T-helper 1 cell (primary cell): Measurements from ENCODE around the gene IGFL1.
"Not testable (repeated sequence)": the region's sequence is repeated elsewhere in the genome, so short reads cannot be mapped to it uniquely, and the experiment has no call there.

Source experiments
- DNase-seq, 5 donors: peaks; one replicate each; pipeline ENCODE4 v3.0.0-alpha.2; 2012 to 2020
- total RNA-seq, 4 donors: gene quantifications; one replicate each; lab custom pipeline; 2026; lab: John Stamatoyannopoulos, UW

Gene IGFL1
- 0 reads per million in 4 donors for total RNA-seq

DNA sequence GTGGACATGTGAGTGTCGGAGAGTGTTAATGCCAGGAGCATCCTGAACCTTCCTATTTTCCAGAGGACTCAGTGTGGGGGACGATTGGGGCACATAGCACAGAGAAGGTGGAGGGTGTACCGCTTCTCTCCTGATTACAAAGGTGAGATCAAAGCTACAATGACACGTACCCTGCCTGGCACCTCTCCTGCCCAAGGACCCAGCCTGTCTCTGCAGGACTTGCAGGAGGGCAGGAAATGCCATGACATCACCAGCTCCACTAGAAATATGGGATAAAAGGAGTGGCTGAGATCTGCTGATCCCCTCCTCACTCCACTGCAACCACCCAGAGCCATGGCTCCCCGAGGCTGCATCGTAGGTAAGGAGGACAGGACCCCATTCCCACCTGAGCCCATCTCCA is at the start of gene IGFL1:
Gene IGFL1 (plus strand): TSS at position 301 of the 400 bp plus-strand sequence. CDS start 33 bp downstream, at position 334.
- DNase-seq: no peak

DNA sequence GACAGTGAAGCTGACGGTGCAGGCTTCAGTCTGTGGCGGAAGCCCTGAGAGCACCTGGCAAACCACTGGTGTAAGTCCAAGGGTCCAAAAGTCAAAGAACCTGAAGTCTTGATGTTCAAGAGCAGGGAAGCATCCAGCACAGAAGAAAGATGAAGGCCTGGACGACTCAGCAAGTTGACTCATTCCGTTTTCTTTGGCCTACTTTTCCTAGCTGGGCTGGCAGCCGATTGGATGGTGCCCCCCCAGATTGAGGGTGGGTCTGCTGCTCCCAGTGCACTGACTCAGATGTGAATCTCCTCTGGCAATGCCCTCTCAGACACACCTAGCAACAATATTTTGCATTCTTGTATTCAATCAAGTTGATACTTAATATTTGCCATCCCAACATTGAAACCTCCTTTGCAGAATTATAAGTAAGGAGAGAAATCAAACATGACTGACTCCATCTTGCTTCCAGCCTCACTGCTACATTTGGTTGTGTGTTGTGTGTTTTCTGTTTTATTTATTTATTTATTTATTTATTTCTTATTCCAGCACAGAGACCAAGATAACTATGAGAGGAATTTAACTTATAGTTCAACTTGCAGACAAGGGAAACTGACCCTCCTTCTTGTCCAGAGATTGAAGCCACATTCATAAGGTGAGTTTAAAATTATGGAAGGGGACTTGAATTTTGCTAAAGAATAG is 48.7 kb upstream of the IGFL1 start:
- DNase-seq: no peak

DNA sequence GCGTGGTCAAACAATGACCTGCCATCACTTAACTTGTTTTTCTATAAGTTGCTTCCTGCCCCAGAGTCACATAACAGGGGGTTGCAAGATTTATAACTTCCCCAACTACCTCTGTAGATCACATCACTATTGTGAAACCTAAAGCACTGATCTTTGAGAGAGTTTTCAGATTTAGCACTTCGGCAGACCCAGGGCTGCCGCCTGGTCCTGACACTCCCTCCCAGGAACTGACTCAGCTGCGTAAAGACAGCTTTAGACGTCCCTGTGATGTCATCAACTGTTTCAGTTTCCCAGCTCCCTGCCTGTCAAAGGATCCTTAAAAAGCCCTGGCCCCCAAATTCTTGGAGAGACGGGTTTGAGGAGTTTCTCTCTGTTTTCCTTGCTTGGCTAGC is 48.2 kb upstream of the IGFL1 start:
- DNase-seq: peak in 1 of 5 donors; percentile 11

DNA sequence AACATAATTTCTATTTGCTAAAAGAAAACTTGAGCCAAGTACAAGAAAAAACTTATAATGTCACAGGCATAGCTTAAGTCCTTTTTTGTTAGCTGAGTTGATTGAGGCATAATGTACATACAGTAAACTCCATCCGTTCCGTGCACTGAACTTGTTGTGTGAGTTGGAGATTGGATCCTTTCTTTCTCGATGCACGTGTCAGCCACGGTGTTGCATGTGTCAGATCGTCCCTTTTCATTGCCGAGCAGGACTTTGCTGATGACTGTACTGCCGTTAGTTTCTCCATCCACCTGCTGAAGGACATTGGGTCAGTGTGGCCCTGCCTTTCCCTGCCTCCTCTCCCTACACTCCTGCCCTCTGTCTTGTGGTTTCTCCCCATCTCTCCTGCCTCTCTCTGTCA is 47.1 kb upstream of the IGFL1 start:
- no peak for DNase-seq

DNA sequence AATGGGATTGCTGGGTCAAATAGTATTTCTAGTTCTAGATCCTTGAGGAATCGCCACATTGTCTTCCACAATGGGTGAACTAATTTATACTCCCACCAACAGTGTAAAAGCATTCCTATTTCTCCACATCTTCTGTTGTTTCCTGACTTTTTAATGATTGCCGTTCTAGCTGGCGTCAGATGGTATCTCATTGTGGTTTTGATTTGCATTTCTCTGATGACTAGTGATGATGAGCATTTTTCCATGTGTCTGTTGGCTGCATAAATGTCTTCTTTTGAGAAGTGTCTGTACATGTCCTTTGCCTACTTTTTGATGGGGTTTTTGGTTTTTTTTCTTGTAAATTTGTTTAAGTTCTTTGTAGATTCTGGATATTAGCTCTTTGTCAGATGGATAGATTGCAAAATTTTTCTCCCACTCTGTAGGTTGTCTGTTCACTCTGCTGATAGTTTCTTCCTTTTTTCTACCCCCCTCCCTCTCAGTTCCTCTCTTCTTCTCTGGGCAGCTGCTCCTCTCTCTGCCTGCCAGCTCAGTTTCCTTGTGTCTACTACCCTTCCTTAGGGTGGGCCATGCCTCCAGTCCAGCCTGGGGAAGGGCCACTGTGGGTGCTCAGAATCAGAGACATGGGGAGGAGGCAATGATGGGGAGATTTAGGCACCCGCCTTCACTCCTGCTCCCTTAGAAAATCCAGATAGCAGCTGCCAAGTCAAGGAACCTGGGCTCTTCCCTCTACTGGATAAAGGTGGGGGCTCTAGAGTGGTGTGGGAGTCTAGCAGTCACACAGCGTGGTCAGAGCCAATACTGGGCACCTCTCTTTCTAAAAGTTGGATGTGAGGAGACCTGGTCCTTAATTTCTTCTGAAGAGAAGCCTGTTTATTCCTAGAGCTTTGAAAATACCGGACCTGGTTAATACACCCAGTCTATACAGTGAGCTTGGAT is 44.5 kb upstream of the IGFL1 start:
- not testable (repeated sequence) for DNase-seq

DNA sequence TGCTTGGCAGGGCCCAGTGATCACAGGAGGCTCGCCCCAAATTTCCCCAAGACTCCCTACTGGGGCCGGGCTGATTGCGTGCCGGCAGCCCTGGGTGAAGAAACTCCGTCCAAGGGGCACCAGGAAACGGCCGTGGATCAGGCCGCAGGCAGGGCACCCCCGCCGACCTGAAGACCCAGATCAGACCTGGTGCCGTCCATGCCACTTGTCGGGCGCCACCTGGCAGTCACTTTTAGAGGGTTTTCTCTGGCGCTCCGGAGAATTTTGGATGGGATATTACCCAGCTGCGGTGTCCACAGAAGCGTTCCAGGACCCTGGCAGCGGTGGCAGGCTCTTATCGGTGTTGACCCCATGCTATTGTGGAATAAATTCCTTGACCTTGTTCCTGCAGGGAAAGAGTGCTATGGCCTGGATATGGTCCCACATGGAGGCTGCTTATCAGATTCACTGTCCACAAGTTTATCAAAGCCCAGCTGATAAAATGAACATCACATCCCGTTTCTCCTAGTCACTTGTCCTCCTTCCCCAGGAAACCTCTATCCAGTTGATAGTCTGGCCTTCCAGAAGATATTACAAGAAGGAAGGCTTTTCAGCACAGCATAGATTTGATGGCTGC is 43.3 kb upstream of the IGFL1 start:
- DNase-seq: no peak

DNA sequence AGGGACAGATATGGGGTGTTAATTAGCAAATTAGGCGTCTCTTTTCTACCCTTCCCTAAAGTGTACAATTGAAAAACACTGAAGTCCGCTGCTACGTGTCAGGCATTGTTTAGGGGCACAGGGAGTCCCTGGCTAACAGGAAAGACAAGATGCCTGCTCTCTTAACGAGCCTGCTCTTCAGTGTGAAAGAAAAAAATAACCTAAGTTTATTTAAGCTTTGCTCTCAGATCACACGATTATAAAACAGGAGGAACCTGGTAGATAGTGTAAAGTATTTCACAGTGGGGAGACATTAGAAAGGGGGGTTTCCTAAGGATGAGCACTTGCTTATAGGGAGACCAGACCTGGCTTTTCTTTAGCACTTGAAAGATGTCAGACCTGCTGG is 42.8 kb upstream of the IGFL1 start:
- DNase-seq: no peak

DNA sequence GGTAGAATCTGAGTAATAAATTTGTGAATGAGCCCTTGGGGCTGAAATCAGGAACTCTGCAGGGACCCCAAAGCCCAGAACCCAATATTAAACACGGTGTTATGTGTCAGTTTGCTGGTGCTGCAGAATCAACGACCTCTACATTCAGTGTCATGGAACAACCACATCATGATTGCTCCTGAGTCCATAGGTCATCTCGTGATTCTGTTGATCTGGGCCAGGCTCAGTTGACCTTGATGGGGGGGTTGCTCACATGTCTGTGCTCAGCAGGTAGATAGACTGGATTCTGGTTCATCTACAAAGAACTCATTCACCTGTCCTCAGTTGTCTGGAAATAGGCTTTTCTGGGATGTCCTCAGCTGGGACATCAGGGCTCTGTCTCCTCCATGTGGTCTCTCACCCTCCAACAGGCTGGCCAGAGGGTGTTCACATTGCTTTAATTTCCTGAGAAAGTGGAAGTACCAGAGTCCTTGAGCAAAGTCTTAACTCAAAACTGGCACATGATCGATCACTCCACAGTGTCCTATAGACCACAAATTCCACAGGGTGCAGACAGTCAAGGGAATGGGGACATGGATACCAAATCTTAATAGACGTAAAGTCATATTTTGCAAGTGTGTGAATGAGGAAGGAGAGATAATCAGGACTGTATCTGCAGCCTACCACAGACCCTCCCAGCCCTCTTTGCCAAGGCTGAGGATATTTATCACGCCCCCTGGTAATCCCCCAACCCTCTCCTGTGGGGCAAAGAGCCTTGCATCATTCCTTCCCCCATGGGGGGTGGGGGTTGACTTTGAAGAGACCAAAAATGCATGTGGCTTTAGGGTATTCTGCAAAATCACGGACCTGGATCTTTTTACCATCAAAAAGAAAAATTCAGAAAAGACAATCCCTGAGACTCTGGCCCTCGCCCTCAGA is 39.3 kb upstream of the IGFL1 start:
- DNase-seq: no peak

DNA sequence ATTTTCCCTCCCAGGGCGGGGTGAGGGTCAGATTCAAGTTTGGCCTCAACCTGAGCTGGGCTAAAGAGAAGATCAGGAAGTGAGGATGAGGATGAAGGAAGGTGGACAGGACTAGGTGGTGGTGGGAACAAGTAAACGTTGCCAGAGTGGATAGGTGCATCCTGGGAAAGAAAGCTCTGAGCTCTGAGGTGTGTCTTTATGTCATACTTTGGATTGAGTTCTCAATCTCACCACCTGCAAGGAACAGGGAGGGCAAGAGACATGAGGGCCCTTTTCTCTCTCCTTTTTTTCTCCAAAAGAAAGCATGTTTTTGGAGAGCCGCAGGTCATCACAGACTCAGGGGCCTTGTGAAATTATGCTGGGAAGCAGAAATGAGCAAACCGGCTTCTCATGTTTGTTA is 38.2 kb upstream of the IGFL1 start:
- DNase-seq: no peak

DNA sequence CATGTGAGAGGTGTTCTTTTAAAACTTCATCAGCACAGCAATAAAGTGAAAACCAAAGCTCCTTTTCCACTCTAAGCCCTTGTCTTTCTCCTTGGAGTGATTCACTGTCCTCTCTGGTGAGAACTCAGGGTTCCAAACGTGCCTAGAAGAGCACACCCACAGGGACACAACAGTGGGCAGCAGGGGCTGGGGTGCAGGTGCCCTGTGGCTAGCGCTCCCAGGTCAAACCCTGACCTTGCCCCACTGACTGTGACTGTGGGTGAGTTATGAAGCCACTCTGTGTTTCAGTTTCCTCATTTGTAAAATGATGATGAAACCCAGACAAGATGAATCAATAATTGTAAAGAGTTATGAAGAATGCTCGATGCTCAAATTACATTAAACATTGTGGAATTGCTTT is 37.6 kb upstream of the IGFL1 start:
- DNase-seq: no peak

DNA sequence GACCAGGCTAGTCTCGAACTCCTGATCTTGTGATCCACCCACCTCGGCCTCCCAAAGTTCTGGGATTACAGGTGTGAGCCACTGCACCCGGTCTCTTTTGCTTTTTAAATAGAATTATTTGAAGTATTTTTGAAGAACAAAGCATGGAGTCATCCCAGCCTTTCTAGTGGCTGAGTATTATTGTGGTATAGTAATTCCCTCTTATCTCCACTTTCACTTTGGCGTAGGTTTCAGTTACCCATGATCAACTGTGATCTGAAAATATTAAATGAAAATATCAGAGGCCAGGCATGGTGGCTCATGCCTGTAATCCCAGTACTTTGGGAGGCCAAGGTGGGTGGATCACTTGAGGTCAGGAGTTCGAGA is 36.9 kb upstream of the IGFL1 start:
- not testable (repeated sequence) for DNase-seq

DNA sequence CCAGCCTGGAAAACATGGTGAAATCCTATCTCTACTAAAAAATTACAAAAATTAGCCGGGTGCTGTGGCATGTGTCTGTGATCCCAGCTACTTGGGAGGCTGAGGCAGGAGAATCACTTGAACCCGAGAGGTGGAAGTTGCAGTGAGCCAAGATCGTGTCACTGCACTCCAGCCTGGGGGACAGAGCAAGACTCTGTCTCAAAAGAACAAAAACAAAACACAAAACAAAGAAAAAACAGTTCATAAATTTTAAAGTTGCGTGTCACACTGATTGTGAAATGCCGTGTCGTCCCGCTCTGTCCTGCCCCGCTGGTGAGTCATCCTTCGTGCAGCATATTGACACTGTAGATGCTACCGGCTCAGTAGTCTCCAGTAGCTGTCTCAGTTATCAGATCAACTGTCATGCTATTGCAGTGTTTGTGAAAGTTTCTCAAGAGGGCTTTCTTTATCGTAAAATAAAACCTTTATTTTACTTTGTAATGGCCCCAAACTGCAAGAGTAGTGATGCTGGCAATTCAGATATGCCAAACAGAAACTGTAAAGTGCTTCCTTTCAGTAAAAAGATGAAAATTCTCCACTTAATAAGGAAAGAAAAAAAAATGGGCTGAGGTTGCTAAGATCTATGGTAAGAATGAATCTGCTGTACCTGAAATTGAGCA is 36.4 kb upstream of the IGFL1 start:
- peak in 1 of 5 donors; percentile 29 for DNase-seq

DNA sequence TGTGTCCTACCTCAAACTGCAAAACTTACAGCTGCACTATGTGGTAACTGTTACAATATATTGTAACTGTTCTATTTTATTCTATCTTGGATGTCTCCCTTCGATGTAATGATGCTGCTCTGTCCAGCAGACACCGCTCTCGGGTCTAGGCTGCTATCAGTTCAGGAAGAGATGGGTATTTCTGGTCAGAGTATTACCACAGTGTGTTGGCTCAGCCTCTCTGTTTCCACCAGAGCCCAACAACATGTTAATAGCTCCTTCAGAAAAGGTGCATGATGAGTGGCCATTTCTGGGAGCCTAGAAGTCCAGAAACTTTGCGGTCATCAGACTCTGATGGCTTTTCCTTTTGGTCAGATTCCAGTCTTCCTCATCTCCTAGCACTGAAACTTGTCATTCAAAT is 35.9 kb upstream of the IGFL1 start:
- DNase-seq: no peak

DNA sequence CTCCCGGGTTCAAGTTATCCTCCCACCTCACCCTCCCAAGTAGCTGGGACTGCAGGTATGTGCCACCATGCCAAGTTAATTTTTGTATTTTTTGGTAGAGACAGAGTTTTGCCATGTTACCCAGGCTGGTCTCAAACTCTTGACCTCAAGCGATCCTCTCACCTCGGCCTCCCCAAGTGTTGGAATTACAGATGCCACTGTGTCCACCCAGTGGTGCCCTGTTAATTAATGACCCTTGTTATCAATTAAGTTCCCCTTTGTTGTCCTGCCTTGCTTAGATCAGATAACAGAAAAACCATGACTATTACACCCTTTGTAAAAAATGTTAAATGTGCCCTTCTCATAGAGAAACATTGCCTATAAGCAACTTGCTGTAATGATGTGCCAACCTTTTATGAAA is 34.4 kb upstream of the IGFL1 start:
- DNase-seq: no peak

DNA sequence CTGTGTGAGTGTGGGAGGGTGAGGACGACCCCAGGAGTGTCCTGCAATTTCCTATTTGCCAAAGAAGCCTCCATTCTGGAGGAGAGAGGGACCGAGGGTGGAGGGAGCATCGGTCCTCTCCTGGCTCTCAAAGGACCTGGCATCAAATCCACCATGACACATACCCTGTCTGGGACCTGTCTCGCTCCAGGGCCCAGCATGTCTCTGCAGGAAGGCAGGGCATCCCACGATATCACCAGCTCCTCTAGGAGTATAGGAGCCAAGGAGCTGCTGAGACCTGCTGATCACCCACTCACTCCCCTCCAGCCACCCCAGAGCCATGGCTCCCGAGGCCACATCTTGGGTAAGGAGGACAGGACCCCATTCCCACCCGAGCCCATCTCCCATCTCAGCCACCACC is 33.6 kb upstream of the IGFL1 start:
- not testable (repeated sequence) for DNase-seq

DNA sequence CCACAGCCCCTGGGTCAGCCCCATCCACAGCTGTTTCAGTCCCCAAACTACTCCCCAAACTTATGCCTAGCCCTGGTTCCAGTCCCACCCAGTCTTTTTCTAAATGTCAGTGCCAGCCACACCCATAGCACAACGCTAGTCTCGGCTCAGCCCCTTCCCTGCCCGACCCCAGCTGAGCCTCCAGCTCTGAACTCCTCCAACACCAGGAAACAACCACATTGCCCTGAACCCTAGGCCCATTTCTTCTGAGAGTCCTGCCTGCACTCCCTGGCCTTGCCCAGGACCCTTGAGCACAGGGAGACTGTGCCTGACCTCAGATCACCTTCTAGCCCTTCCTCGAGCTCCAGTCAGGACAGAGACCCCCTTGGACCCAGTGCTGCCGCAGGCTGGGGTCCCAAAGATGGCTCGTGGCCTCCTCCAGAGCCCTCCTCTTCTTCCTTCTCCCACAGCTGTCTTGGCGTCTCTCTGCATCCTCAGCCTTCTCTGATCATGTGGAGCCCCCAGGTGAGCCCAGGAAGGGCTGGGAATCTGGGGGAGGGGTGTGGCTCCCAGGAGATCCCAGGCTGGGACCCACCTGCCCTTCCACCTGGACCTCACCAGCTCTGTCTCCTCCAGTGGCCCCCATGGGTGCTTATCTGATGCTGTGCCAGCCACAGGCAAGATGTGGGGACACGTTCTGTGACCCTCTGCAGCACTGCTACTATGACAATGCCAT is 33.0 kb upstream of the IGFL1 start:
- no peak for DNase-seq

DNA sequence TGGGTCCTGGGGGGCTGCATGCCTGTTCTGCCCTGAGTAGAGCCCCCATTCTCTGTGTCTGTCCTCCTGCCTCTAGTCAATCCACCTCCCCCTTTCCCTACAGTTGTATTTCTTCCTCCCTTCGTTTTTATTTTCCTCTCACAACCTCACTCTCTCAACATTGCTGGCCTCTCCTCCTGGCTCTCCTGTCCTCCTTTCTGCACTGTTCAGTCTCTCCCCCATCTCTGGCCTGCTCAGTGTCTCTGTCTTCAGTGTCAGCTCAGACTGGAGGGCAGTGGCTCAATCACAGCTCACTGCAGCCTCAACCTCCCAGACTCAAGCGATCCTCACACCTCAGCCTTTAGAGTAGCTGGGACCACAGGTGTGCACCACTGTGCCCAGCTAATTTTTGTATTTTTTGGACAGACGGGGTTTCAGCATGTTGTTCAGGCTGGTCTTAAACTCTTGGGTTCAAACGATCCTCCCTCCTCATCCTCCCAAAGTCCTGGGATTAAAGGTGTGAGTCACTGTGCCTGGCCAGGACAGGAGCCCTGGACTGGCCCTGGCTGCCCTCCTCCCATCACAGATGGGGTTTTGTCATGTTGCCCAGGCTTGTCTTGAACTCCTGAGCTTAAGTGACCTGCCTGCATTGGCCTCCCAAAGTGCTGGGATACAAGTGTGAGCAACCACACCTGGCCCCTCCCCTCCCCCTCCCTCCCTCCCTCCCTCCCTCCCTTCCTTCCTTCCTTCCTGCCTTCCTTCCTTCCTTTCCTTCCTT is 32.0 kb upstream of the IGFL1 start:
- no peak for DNase-seq

DNA sequence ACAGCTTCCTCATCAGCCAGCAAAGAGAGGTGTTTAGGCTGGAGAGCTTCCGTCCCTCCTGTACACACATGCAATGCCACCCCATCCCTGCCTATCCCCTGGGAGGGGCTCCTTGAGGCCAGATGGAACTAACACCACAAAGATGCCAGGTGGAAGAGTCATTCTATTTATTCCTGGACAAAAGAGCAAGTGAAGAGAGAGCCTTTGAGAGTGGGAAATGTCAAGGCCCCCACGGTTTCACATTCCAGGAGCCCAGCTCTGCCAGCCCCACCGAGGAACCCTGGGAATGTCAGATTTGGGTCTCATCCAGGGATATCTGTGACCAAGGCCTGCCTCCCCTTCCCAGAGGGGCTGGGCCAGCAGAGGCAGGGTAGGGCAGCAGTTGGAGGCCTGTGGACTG is 30.8 kb upstream of the IGFL1 start:
- DNase-seq: no peak

DNA sequence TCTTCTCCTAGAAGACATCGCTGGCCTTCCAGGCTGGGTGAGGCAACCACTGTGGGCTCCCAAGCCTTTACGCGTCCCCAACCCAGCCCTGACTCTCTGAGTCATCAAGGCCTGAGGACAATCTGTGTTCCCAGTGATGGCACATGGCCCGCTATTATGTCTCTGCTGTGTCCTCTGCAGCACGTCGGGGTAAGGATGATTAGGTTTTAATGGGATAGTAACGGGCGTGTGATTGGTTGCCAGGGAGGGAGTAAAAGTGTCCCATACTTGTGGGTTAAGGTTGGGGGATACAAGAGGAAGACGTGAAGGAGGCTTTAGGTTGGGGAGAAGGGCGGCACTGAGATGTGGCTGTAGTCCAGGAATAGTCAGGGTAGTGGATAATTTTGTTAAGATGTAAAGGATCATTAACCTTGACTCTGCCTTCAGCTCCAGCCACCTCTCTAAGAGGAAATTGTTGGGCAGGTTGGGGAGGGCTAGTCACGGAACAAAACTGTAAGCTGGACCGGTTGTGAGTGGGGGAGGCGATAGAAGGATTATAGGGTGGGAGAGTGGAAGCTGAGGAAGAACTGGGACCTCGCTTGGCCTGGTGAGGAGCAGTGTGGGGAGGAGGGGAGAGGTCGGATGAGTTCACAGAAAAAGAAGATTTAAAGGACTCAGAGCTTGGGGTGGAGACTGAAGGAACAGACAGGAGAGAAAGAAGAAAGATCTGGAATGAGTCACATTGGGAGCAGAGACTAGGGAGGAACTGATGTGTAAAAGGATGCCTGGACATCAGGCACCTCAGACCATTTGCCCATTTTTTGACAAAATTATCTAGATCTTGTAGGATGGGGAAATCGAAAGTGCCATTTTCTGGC is 27.9 kb upstream of the IGFL1 start:
- DNase-seq: no peak

DNA sequence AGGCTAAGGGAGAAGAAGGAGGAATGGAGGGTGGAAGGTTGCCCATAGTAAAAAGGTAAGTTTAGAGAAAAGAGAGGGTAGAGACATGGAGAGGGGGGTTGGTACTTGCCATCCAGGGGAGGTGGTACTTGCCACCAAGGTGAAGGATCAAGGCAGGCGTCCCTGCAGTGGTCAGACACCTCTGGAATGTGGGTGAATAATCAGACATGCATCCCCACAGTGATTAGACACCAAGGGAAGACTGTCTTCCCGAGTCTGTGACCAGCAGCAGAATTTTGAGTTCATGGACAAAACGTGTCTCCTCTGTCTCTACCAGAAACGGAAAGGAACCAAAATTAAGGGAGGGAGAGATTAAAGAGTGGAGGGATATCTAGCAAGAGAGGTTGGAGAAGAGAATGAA is 27.1 kb upstream of the IGFL1 start:
- no peak for DNase-seq
